Activated naive CD4-positive, alpha-beta T cell (primary cell): ENCODE results near the gene MDC1.
A peak's percentile ranks its signal among the peaks of the same experiment; 100 is the strongest.

Experiments
- DNase-seq, 4 experiments: peaks; one replicate each; lab custom pipeline; 2025; lab: John Stamatoyannopoulos, UW

Gene MDC1

DNA sequence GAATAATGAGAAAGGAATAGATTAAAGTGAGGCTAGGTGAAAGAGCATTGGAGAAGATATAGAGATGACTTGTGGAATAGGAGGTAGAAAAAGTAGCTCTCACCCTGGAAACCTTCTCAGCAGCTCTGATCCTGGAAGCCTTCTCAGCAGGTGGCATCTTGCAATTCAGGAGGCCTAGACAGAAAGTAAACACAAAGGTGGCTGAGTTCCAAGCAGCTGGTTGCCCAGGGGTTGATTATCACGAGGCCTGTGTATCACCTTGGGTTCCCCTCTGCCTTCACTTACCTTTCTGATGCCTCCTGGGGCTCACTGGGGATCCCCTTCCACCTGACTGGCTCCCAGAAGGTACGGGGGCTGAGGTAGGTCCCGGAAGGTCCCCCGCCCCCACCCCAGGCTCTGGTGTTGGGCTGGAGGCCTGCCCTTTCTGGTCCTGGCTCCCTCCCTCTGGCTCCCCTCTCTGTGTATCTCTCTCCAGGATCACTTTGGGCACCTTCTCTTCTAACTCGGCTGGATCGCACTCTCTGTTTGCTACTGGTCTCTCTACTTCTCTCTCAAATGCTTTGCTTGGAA is 9.7 kb downstream of the MDC1 start:
- DNase-seq: no peak

DNA sequence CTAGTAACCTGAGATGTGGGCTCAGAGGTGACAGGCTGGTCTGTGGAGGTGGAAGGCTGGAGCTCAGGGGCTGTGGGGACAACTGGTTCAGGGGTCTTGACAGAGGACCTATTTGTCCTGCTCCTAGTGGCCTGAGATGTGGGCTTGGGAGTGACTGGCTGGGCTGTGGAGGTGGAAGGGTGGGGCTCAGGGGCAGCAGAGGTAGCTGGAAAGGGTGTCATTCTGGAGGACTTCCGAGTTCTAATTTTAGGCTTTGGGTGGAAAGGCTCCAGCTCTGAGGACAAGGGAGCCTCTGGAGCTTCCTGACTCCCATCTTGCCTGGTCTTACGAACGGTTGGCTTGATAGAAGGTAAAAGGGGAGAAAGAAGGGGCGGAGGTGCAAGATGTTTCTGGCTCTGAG is 11.5 kb downstream of the MDC1 start:
- DNase-seq: no peak

DNA sequence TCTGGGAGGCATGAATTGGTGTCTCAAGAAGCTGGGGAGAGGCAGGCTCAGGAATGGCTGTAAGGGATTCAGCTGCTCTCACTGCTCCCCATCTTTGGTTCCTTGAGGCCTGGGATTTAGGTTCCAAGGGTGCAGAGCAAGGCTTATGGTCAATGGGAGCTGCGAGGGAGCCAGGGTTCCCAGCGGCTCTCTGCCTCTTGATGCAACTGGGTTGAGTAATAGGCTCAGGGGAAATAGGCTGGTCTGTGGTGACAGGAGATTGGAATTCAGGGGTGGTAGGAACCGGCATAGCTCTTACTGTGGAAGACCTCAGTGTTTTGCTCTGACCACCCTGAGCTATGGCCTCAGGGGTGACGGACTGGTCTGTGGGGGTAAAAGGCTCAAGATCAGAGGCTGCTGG is 13.3 kb downstream of the MDC1 start:
- DNase-seq: no peak

DNA sequence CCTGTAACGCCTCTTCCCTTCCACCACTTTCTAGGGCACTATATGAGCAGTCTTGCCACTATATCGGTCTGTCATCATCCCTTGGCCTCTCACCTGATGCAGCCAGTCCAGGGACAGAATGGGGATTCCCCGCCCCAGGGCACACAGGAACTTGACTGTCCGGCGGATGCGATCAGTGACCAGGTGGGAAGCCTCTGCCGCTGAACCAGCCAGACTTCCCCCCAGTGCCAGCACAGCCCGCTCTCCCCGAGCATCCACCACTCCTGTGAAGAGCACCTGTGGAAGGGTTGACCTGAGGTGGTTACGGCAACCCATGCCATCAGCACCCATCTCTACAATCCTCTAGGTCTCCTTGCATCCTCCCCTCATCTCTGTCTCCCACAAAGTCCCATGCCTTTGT is 14.1 kb downstream of the MDC1 start:
- no peak for DNase-seq

DNA sequence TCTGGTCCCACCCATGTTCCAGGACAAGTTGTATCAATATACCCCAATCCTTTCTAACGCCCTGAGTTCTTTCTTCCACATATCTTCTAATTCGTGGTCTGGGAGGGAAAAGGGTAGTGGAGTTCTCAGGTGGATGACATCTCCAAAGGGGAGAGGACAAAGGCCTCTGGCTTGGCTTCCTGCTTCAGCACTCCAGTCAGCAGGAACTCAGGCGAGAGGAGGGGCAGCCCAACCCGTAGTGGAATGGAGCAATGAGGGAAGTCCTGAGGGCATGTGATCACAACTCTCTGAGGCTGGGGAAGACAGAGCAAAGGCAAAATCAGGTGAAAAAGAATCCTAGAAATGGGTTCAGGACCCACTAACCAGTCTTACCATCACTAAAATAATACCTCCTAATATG is 16.7 kb downstream of the MDC1 start:
- no peak for DNase-seq

DNA sequence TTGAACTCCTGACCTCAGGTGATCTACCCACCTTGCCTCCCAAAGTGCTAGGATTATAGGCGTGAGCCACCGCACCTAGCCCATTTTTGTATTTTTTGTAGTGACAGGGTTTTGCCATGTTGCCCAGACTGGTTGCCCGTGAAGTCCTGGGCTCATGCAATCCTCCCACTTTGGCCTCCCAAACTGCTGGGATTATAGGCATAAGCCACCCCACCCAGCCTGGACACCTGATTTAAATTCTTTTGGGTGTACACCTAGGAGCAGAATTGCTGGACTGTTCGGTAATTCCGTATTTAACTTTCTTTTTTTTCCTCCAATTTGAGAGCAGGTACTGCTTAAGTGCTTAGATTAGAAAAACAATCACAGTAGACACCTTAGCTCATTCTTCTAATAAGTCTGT is 20.6 kb downstream of the MDC1 start:
- DNase-seq: no peak

DNA sequence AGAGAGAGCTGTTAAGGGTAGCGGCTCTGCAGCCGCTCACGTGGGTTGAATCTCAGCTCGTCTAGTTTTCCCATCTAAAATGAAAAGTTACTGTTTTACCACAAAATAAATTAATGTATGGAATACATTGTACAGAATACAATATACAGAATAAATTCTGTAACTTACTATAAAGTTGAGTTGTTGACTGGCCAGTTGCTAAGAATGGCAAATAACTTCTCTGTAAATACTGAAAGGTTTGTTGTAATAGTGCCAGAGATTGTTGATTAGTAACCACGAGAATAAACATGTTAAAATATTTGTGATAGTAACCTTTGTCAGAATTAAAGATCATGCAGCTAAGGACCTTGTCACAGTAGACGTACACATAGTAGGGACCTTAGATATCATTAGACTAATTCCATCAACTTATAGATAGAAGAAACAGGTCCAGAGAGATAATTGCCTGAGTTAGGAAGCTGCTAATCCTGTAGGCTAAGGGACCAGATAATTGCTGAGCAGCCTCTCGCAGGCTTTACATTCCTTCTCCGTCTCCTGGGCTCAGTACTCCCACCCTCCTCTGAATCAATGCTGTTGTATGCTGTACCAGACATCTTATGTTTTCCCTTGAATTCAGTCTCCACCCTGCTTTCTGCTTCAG is 25.8 kb downstream of the MDC1 start:
- no peak for DNase-seq

DNA sequence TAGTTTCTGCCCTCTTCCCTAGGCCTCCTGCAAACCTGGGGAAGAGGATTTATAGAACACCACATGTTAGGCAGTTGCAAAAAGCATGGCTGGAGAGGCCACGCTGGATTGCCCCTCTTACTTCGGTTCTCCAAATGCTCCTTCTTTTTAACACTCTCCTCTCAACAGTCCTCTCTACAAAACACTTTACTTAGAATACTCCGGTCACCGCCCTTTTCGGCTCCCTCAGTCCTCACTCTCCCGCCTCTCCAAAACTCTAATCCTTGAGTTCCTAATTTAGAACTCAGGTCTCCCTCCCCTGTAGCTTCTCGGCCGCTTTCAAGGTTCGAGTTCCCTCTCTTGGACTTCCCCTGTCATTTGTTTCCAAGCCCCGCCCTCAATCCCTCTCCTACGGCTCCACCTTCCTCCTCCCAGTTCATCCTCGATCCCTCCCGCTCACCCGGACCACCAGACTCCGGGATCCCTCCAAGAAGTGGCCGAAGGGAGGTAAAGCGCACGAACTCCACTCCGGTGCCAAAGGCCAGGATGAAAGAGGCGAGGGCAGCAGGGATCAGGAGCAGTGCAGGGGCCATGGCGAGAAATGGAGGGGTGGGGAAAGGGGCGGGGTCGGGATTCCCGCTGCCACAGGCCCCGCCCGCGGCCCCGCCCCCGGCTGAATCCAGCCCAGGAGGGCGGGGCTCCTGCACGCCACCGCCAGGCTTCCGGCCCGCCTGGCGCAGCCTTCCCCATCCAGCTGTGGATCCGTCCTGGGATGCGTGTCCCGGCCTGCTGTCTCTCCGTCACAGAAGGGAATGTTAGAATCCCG is 26.5 kb downstream of the MDC1 start, which contains the start of gene NRM:
NRM (minus strand) TSS at position 582 of the 805 bp plus-strand sequence; CDS start at position 572, 10 bp downstream.
- DNase-seq: peak; percentile 18 to 62 (median 37)

DNA sequence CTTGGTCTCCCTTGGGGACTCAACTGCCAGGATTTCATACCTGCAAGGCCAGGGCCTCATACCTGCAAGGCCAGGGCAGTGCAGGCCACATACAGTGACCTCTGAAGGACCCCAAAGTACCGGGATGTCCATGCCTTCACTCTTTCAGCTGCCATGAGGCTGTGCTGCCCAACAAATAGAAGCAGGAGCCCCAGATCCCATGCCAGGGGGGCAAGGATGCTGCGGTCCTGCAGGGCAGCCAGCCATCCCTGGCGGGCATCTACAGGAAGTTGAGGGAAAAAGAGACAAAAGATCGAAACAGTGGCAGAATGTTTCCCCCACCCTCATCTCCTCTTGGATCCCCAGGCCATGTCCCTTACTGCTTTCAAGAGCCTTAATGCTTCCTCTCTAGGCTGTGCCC is 27.1 kb downstream of the MDC1 start:
- no peak for DNase-seq

DNA sequence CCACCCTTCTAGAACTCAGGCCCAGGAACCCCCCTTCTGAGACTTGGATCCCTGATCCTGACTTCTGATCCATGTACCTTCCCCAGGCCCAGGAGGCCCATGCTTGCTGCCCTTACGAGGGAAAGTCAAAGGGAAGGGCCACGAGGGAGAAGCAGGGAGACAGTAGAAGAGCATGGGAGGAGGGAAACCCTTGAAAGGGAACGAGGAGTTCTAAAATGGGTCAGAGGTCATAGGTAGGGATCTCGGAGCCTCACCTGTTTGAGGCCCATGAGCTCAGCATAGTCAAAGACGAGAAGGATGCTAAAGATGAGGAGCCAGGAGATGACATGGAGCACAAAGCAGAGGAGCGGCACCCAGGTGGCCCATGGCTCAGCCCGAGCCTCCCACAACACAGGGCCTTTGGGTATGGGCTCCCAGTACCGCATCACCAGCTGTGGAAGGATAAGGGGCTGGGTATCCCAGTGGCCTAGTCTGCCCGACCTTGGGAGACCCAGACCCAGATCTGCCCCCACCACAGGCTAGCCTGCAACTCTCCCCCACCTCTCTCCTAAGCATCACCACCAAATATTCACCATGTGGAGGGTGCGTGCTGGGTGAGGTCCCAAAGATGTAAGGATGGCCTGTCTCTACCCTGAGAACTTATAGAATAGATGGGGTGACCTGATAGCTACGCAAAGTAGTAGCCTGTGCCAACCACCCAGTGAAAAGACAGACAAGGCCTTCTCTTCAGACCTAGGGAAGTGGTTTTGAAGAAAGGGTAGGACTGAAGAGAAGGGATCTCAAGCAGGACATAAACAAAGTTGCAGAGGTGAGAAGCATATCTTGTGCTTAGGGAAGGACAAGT is 27.8 kb downstream of the MDC1 start:
- DNase-seq: no peak

DNA sequence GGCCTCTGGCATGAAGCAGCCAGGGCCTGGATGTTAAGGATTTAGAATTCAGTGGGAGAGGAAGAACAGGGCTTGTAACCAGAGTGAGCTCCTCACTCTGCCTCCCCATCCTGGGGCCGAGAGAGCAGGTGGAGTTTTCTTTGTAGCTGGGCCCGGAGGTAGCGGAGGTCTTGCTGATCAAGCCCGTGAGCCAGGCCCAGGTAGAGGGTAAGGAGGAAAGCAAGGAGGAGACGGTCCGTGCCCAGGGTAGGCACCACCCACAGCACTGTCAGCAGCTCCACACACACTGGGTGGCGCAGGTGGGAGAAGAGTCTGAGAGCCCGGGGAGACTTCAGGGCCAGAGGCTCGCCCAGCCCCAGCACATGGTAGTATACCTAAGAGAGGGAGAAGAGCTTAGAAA is 28.5 kb downstream of the MDC1 start:
- DNase-seq: no peak

DNA sequence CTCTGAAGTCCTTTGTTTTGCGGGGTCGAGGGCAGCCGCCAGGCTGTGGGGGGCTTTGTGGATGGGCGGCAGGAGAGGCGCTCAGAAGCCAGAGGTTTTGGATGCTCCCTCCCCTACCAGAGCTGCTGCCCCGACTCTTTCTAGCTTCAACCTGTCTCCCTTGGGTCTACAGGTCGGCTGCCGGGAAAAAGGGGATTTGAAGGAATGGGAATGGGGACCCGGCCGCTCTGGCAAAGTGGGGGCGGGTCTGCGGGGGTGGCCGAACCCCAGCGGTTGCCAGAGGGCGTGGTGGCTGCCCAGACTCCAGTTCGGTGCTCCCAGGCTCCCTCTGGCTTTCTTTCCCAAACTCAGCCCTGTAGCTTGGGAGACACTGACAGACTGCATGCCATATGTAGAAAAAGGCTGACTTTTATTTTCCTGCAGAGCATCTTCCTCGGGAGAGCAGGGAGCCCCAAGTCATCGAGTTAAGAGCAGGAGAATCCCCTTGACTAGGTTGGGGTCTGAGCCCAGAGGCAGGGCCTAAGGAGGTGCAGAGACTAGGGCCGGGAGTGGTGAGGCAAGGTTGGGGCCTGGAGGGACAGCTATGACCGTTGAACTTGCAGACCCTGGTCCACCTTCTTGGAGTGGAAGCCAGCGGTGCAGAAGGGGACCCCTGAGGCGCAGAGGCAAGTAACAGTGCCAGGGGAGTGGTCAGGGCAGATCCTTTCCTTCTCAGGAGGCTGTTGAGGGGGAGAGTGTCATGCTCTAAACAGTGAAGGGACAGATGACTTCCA is 29.2 kb downstream of the MDC1 start:
- no peak for DNase-seq

DNA sequence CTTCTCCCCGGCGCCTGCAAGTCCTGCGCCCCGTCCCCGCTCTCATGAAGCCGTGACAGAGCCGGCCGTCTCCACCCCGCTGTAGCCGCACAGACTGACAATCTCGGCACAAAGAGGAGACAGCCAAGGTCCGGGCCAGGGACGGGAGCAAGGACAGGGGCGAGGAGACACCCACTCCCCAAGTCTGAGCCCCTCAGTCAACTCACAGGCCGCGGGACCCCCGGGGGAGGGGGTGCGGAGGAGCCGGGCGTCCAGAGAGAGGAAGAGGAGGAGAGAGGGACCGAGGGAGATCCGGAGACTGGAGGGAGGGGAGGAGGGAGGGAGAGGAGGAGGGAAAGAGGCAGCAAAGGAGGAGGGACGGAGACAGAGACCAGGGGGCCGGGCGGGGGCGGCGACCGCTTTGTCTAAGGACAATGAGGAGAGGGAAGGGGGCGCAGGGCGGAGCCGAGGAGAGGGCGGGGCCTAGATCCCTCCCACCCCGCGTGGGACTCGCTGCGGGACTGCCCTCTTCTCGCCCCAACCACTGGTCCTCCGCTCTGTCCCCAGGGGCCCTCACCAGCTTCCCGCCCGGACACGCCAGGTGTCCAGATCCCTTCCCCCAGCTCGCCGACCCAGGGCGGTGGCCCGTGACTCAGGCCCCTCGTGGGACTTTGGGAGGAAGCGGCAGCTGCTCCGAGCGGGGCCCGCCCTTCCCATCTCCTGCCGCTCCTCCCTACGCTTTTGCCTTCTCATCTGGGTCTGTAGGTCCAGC is 30.0 kb downstream of the MDC1 start:
- DNase-seq: peak in 3 of 4 experiments; percentile 37 to 62 (median 47)

DNA sequence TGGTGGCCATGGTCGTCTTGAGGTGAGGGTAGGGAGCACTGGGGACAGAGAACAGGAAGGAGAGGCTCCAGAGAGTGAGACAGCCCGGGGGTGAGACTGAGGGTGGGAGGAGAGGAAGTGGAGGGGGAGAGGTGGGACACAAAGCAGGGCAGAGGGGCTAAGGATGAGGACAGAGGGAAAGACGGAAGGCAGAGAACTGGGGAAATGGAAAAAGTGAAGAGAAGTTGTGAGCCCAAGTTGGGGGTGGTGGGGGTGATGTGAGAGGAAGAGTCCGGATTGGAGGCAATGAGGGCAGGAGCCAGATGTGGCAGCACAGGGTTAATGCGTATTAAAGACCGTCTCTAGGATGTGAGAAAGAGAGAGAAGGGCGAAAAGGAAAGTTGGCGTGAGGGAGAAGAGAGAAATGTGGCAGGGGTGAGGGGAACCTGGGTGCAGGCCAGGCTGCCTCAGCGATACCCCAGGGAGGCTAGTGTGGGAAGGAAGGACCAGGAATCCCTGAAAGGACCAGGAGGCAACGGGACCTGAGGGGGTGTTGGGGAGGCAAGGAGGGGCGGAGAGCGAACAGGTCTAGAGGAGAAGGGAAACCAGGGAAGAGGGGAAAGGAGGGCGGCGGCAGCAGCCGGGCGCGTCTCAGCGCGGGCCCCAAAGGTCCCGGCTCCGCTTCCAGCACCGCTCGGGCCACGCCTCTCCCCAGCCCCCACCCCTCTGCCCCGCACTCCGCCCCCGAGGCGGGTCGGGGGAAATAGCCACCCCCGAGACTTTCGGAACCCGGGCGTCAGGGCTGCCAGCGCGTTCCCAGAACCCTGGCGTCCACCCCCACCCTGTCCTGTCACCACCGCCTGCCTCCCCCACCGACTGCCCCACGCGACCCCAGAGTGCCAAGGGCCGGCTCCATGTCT is 30.8 kb downstream of the MDC1 start, which contains the start of gene PPP1R18:
PPP1R18 (minus strand) TSS at position 637 of the 899 bp plus-strand sequence; CDS start at position 10, 627 bp downstream.
- peak; percentile 33 to 82 (median 58) for DNase-seq

DNA sequence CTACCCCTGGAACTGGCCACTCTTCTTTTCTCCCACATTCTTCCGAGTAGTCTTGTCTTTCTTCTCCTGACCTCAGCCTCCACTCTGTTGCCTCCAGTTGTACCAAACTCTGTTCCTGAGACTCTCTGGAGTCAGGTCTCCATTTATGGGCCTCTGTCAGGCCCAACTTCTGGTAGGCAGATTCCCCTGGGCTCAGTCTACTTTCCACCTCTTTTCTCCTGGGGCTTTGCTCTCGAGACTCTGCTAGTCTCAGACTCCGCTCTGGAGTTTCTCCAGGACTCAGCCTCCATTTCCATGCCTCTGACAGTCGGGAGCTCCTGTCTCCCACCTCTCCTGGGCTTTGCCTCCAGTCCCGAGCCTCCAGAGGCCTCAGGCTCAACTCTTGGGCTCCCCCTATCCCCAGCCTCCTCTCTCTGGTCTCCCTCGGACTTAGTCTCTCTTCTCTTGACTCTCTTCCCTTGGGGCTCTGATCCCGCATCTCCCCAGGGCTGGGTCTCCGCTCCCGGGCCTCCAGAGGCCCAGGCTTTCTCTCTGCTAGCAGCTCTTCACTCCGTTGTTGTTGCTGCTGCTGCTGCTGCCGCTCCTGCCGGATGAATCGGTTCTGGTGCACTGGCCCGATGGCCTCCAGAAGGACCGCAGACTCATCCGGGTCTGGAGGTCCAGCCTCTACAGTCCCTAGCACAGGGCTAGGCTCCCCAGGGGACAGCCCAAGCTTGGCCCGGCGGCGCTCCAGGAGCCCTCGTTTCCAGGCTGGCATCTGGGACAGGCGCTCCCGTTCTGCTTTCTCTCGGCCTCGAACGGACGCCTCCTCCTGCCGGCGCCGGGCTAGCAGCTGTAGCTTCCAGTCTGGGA is 31.7 kb downstream of the MDC1 start:
- DNase-seq: no peak

DNA sequence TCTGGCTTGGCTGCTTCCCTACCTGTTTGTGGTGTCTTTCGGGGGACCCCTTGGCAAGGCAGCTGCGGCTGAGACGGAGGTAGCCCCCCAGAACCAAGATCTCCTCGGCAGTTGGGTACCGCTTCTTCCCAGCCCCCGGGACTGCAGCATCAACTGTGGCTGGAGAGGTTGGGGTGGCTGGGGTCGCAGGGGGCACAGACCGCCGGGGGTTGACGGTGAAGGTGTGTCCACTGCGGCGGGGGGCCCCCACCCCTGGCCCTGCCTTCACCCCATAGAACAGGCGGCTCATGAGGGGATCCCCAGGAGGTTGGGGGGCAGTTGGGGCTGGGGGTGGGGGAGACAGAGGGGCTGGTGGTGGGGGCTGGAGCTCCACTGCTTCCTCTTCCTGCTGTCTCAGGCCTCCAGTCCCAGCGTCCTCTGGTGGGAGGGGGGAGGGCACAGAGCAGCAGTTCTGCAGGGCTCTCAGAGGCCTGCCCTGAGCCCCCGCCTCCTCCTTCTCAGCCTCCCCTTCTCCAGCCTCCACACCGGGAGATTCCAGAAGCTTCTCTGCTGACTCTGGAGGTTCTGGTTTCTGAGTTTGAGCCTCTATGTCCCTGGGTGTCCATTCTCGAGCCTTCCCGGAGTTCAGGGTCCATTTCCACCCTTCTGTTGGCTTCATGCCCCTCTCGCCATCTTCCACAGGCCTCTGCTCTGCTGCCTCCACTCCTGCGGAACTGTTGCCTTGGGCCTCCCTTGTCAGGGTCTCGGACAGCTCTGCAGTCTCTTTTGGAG is 32.5 kb downstream of the MDC1 start:
- DNase-seq: peak in 2 of 4 experiments; percentile 22 to 41

DNA sequence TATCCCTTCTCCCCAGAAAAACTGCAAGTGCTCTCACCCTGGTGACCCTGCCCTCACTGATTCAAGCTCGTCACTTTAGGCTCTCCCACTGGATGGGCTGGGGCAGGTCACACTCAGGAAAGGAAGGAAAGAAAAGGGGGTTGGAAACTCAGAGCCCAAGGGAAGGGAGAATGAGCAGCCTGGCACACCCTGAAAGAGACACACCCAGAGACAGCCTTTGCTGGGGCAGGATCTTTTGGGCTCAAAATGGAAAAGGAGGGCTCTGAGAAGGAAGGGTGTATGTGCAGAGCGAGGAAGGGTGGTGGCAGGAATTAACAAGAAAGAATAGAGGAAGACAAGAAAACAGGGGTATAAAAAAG is 33.1 kb downstream of the MDC1 start:
- no peak for DNase-seq
